Thoracic aorta (tissue), 2 donors: ENCODE results near the gene CYYR1. TPM values are rescaled to one million over a fixed set of nuclear protein-coding genes. Genes with fewer than 3 reads are reported as not detected.

Experiments
- ATAC-seq: fragments of 150-250 bp; one replicate; pipeline ENCODE4 v1.8.0; 2017; ENCODE audit warnings: low read depth; ENCODE audit not compliant: insufficient number of reproducible peaks, low FRiP score
- DNase-seq: peaks from one replicate; pipeline ENCODE4 v3.0.0-alpha.2; 2020; ENCODE audit warnings: low spot score
- H3K27ac ChIP-seq, 2 donors: fragments of 200-600 bp; sonication (generic); 1 replicate in 1 of 2; 2 replicates in 1 of 2; pipeline ENCODE4 v1.5.1; 2016; ENCODE audit warnings: mild to moderate bottlenecking in 2 of 2, moderate library complexity in 2 of 2
- H3K27me3 ChIP-seq: fragments of 200-600 bp; sonication (generic); replicated peaks from 2 replicates; pipeline ENCODE4 v1.6.0; 2016; ENCODE audit warnings: mild to moderate bottlenecking; ENCODE audit not compliant: insufficient read depth
- H3K36me3 ChIP-seq: fragments of 200-600 bp; sonication (generic); one replicate; pipeline ENCODE4 v1.5.1; 2016
- H3K4me1 ChIP-seq, 2 donors: fragments of 200-600 bp; sonication (generic); 1 replicate in 1 of 2; 2 replicates in 1 of 2; pipeline versions ENCODE4 v1.5.1 to v1.6.0; 2016; ENCODE audit warnings: low read depth in 2 of 2, mild to moderate bottlenecking in 1 of 2; ENCODE audit not compliant: control insufficient read depth in 1 of 2
- H3K4me3 ChIP-seq: fragments of 200-600 bp; sonication (generic); 2 replicates; pipeline ENCODE4 v1.5.1; 2016; ENCODE audit warnings: mild to moderate bottlenecking
- H3K9me3 ChIP-seq: fragments of 200-600 bp; sonication (generic); 2 replicates; pipeline ENCODE4 v1.5.1; 2016
- total RNA-seq, 2 donors: library from RNA; depleted of rRNA; stranded (reverse); fragments of >200 nt; gene quantifications; one replicate each; pipeline versions ENCODE4 v1.1.0 to v1.2.3, GENCODE V29; 2016
- TF ChIP-seq, protein P1 (sequence below): fragments of 200-600 bp; sonication (generic); IDR thresholded peaks from one replicate; pipeline ENCODE4 v1.5.1; 2019; ENCODE audit warnings: antibody characterized with exemption

CYYR1 gene
- total RNA-seq, 2 donors from 2014 or later: 6.6 to 15.8 TPM

- Histone ChIP-seq H3K27me3 (no peaks in the 10 kb centered on the region), H3K4me1 (no peaks in the 10 kb centered on the region), H3K27ac (no peak overlapping the region), H3K36me3 (no peaks in the 10 kb centered on the region), H3K4me3 (no peak overlapping the region), H3K9me3 (no peaks in the 10 kb centered on the region)
- TF ChIP-seq, protein P1, sequence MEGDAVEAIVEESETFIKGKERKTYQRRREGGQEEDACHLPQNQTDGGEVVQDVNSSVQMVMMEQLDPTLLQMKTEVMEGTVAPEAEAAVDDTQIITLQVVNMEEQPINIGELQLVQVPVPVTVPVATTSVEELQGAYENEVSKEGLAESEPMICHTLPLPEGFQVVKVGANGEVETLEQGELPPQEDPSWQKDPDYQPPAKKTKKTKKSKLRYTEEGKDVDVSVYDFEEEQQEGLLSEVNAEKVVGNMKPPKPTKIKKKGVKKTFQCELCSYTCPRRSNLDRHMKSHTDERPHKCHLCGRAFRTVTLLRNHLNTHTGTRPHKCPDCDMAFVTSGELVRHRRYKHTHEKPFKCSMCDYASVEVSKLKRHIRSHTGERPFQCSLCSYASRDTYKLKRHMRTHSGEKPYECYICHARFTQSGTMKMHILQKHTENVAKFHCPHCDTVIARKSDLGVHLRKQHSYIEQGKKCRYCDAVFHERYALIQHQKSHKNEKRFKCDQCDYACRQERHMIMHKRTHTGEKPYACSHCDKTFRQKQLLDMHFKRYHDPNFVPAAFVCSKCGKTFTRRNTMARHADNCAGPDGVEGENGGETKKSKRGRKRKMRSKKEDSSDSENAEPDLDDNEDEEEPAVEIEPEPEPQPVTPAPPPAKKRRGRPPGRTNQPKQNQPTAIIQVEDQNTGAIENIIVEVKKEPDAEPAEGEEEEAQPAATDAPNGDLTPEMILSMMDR: no peak
- no peak for ATAC-seq
- no peak for DNase-seq
Observed at GRCh38 chr21:26471099-26471471, 102.0 kb downstream of the CYYR1 start.

- TF ChIP-seq, protein P1: no peak
Observed at GRCh38 chr21:26470351-26471098, 102.6 kb downstream of the CYYR1 start.

GRCh38 chr21:26469789-26470188 lies 103.3 kb downstream of the CYYR1 start:
- Histone ChIP-seq H3K27ac (no peak overlapping the region), H3K27me3 (no peaks in the 10 kb centered on the region), H3K4me1 (no peaks in the 10 kb centered on the region), H3K36me3 (no peaks in the 10 kb centered on the region), H3K4me3 (no peak overlapping the region), H3K9me3 (no peaks in the 10 kb centered on the region)
- peak; percentile 75 for ATAC-seq
- DNase-seq: no peak
- TF ChIP-seq, protein P1: no peak

More at GRCh38 chr21:26470351-26471098, 102.6 kb downstream of the CYYR1 start:
- no peak overlapping the region for H3K27ac ChIP-seq
- ATAC-seq (no peak), DNase-seq (no peak)
- no peaks in the 10 kb centered on the region for H3K4me1 ChIP-seq
- no peaks in the 10 kb centered on the region for H3K36me3 ChIP-seq
- H3K27me3 ChIP-seq: no peaks in the 10 kb centered on the region
- H3K9me3 ChIP-seq: no peaks in the 10 kb centered on the region
- no peak overlapping the region for H3K4me3 ChIP-seq

DNA sequence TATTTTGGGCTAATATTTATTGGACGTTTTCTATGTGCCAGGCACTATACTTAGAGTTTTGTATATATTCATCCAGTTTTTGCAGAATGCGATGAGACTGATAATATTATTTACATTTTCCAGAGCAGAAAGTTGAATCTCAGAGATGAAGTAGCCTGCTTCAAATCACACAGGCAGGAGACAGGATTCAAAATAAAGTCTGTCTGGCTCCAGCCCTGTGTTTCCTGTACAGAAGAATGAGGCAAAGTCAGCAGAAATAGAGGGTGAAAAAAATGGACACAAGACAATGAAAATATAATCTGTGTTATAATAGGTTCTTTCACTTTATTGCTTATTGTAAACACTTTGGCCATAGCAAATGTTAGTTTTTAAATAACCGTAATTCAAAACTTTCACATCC lies 107.2 kb downstream of the CYYR1 start:
- Histone ChIP-seq H3K4me3 (no peak overlapping the region), H3K36me3 (no peaks in the 10 kb centered on the region), H3K27ac (no peak overlapping the region), H3K4me1 (no peaks in the 10 kb centered on the region), H3K9me3 (no peaks in the 10 kb centered on the region), H3K27me3 (no peaks in the 10 kb centered on the region)
- TF ChIP-seq, protein P1: no peak
- no peak for ATAC-seq
- no peak for DNase-seq

DNA sequence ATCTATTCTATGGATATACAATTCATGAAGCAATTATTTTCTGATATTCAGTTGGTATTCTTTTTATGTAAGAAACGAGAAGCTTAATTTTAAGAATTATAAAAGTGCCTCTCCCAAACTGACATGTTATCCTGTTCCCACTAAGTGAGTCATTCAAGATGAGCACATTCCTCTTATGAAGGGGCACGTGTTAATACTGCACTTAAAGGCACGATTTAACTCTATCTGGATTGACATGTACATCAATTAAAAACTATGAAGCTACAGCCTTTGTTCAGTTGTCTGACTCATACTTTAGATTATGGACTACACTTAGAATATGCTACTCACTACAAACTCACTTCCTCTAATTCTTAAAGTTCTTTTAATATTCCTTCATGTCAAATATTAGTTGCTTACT lies 111.6 kb downstream of the CYYR1 start:
- Histone ChIP-seq H3K36me3 (no peaks in the 10 kb centered on the region), H3K9me3 (no peaks in the 10 kb centered on the region), H3K27ac (no peak overlapping the region), H3K27me3 (no peaks in the 10 kb centered on the region), H3K4me3 (no peak overlapping the region), H3K4me1 (no peaks in the 10 kb centered on the region)
- no peak for DNase-seq
- TF ChIP-seq, protein P1: no peak
- no peak for ATAC-seq
